Measurements from ENCODE around the gene FGGY.

GRCh38 chr1:59685101-59685500, 388.2 kb downstream of the FGGY start:
- TF ChIP-seq POLR2A (IDR thresholded peaks at IDR 0.05) (no peak), CTCF (IDR thresholded peaks at IDR 0.05) (no peak)

Data from body of pancreas (tissue), 4 donors.